PC-3 (cell line): ENCODE results near the gene EHD4. TPM values are rescaled to one million over a fixed set of nuclear protein-coding genes. Genes with fewer than 3 reads are reported as not detected.

Source experiments
- ATAC-seq: fragments of 200-7000 bp; cut with Tn5 transposase; 2 replicates; pipeline ENCODE4 v1.9.1; 2020; ENCODE audit warnings: mild to moderate bottlenecking, moderate library complexity
- BruUV-seq: library from RNA; stranded (reverse); fragments of 400-500 nt; replicated peaks from 2 replicates; lab custom pipeline; 2021; lab: Mats Ljungman, UMichigan
- CTCF ChIA-PET: fragments of 300-600 bp; sonication (Branson Sonifier 250); formaldehyde crosslinking; loops from one replicate; lab custom pipeline; 2022; ENCODE audit warnings: antibody characterized with exemption; lab: Charles Lee
- POLR2A ChIA-PET: fragments of 300-600 bp; sonication (Branson Sonifier 250); formaldehyde crosslinking; loops from one replicate; lab custom pipeline; 2022; ENCODE audit warnings: antibody characterized with exemption; ENCODE audit not compliant: unreplicated experiment; lab: Charles Lee
- DNase-seq: peaks from one replicate; pipeline ENCODE4 v3.0.0-alpha.2; 2015
- H2AFZ ChIP-seq: fragments of 300-600 bp; sonication (generic); 2 replicates; pipeline ENCODE4 v1.6.0; 2016; ENCODE audit warnings: antibody characterized with exemption, low read length
- H3F3A ChIP-seq: fragments of 300-600 bp; sonication (generic); one replicate; pipeline ENCODE4 v1.6.0; 2017; ENCODE audit warnings: antibody characterized with exemption, low read length, control low read depth, mild to moderate bottlenecking; ENCODE audit not compliant: unreplicated experiment
- H3K27ac ChIP-seq: fragments of 300-600 bp; sonication (generic); 2 replicates; pipeline ENCODE4 v1.5.1; 2016; ENCODE audit warnings: mild to moderate bottlenecking, low read length
- H3K27me3 ChIP-seq: fragments of 300-600 bp; sonication (generic); 2 replicates; pipeline ENCODE4 v1.6.1; 2016; ENCODE audit warnings: low read length, mixed read lengths
- H3K36me3 ChIP-seq: fragments of 300-600 bp; sonication (generic); 2 replicates; pipeline ENCODE4 v1.6.1; 2016; ENCODE audit warnings: low read depth, mixed run types, low read length, mixed read lengths
- H3K4me1 ChIP-seq: fragments of 300-600 bp; sonication (generic); 2 replicates; pipeline ENCODE4 v1.5.1; 2016; ENCODE audit warnings: low read length; ENCODE audit not compliant: insufficient read depth
- H3K4me2 ChIP-seq: fragments of 300-600 bp; sonication (generic); 2 replicates; pipeline ENCODE4 v1.6.0; 2016; ENCODE audit warnings: low read length
- H3K4me3 ChIP-seq: fragments of 300-600 bp; sonication (generic); 2 replicates; pipeline ENCODE4 v1.5.1; 2016; ENCODE audit warnings: mild to moderate bottlenecking, low read length, mixed read lengths
- H3K79me2 ChIP-seq: fragments of 300-600 bp; sonication (generic); 2 replicates; pipeline ENCODE4 v1.6.1; 2017; ENCODE audit warnings: low read length, mixed read lengths
- H3K9ac ChIP-seq: fragments of 300-600 bp; sonication (generic); 2 replicates; pipeline ENCODE4 v1.6.0; 2016; ENCODE audit warnings: mild to moderate bottlenecking, low read length
- H3K9me2 ChIP-seq: fragments of 300-600 bp; sonication (generic); replicated peaks from 2 replicates; pipeline ENCODE4 v1.6.1; 2016; ENCODE audit warnings: mixed run types, low read length, mixed read lengths
- H3K9me3 ChIP-seq: fragments of 300-600 bp; sonication (generic); 2 replicates; pipeline ENCODE4 v1.6.1; 2016; ENCODE audit warnings: low read length, mixed read lengths
- H4K20me1 ChIP-seq: fragments of 300-600 bp; sonication (generic); 2 replicates; pipeline ENCODE4 v1.6.1; 2016; ENCODE audit warnings: low read length, mixed read lengths
- CTCF ChIP-seq: fragments of 300-600 bp; sonication (generic); conservative IDR thresholded peaks from 2 replicates; pipeline ENCODE4 v1.5.1; 2017; ENCODE audit warnings: antibody characterized with exemption, low read depth, mild to moderate bottlenecking, low read length
- EZH2 ChIP-seq: fragments of 300-600 bp; sonication (generic); IDR thresholded peaks from one replicate; pipeline ENCODE4 v1.6.1; 2017; ENCODE audit warnings: antibody characterized with exemption, mild to moderate bottlenecking, low read length; ENCODE audit not compliant: unreplicated experiment
- EZH2phosphoT487 ChIP-seq: fragments of 300-600 bp; sonication (generic); IDR thresholded peaks from 2 replicates; pipeline ENCODE4 v1.6.1; 2018; ENCODE audit warnings: mild to moderate bottlenecking, antibody characterized with exemption, low read length, borderline replicate concordance
- intact Hi-C: fragments of 100-400 bp; cut with micrococcal nuclease; formaldehyde crosslinking; loops from 2 replicates; pipeline ENCODE4 v1.9.0; 2023
- total RNA-seq: library from RNA; depleted of rRNA; stranded (reverse); fragments of >200 nt; gene quantifications from 2 replicates; pipeline ENCODE4 v1.2.3, GENCODE V29; 2014

The EHD4 gene
- total RNA-seq, 1 experiment from 2014 or later = 57.8 TPM

DNA sequence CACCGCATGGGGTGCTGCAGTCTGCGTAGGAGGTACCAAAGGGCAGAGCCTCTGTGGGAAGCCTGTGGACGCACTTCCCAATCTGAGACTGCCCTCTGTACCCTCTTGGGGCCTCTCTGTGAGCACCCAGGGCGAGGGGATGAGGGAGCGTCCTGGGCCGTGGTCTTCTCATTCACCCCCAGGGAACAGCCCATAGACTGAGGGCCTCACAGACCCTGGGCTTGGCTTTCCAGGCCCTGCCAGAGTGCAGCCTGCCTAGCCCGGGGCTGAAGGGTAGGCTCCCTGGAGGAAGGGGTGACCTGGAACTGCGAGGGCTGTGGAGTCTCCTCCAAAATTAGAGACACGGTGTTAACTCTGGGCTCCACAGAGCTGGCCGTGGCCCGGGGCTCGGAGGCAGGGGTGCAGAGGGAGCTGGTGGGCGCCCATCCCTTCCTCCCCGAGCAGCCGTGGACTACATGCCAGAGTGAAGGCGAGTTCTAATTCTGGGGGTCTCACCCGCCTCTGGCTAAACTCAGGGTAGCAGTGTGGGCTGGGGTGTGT, 78.0 kb downstream of the EHD4 start:
- H3K4me3 ChIP-seq = peak overlapping the region; percentile 53; the same call in 1 of the 2 replicates

DNA sequence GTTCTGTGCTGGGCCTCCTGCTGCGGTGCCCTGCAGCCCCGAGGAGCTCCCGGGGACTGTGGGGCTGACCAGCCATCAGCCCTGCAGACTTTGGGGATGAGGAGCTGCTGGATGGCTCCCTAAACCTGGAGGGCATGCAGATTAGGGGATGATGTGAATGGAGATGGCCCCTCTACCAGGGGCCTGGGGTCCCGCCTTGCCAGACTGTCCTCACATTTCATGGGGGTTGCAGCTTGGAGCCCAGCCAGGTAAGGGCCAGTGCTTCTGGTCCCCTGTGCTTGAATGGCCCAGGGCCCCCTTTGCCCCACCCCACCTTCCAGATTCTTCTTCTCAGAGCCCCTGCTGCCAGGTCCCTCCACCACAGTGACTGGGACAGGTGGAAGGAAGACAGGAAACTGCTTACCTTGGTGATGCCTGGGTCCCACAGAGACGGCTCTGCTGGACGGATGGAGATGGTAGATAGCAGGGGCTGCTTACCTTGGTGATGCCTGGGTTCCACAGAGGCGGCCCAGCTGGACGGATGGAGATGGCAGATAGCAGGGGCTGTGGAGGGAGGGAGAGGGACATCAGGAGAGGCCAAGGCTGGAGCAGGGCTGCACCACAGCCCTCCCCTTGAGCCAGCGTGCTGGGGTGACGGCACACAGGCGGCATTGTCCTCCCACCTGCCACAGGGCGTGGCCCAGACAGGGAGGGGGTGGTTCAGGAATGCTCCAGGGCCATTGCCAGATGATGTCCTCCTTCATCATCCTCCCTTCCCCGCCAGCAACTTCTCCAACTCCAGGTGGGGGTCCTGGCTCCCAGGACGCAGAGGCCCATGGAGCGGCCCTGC, 78.7 kb downstream of the EHD4 start, which contains the start of gene SPTBN5:
TSS of gene SPTBN5 (minus strand) at position 632 of the 829 bp plus-strand sequence. CDS start at position 76, 556 bp downstream.
- ChIA-PET POLR2A (no interaction called here), CTCF (no interaction called here)
- no peaks in the 10 kb centered on the region for H3K9me2 ChIP-seq
- peak within 1 kb of the TSS; percentile 53 for H3K4me3 ChIP-seq
- H3K27me3 ChIP-seq = no peaks in the 10 kb centered on the region
- BruUV-seq = no TSS peak
- H3K4me2 ChIP-seq = peak within 1 kb of the TSS; percentile 76
- intact Hi-C loops = loop anchor here (2.0 kb wide), 1 partner anchor 65 kb away; the partner anchor contains the start of gene JMJD7
- H3K4me1 ChIP-seq = peaks cover 20% of the 10 kb centered on the region
- no peak for DNase-seq
- ATAC-seq = no peak
- H3K27ac ChIP-seq = peak within 1 kb of the TSS; percentile 86
- no peaks in the 10 kb centered on the region for H4K20me1 ChIP-seq
- TF ChIP-seq EZH2 = no peak
- TF ChIP-seq CTCF = no peak
- no peak for TF ChIP-seq EZH2phosphoT487
- peak within 1 kb of the TSS; percentile 66 for H3K9ac ChIP-seq
- no peaks in the 10 kb centered on the region for H3K9me3 ChIP-seq
- no peaks in the 10 kb centered on the region; the same call in 1 of the 2 replicates for H3K36me3 ChIP-seq
- no peaks in the 10 kb centered on the region for H3K79me2 ChIP-seq
- H2AFZ ChIP-seq = peak within 1 kb of the TSS; percentile 34; the same call in 1 of the 2 replicates
- no peaks in the 10 kb centered on the region for H3F3A ChIP-seq

More for the DNA sequence above, 78.0 kb downstream of the EHD4 start:
- no TSS peak for BruUV-seq
- peaks cover 20% of the 10 kb centered on the region for H3K4me1 ChIP-seq
- no peak for TF ChIP-seq EZH2
- no peak for TF ChIP-seq EZH2phosphoT487
- no peak for TF ChIP-seq CTCF
- no peaks in the 10 kb centered on the region for H3F3A ChIP-seq
- ATAC-seq (no peak; the same call in 1 of the 2 replicates), DNase-seq (no peak)
- intact Hi-C loops = loop anchor here (2.0 kb wide), 1 partner anchor 66 kb away; the partner anchor contains the start of gene JMJD7
- peak overlapping the region; percentile 76 for H3K4me2 ChIP-seq
- H3K27me3 ChIP-seq = no peaks in the 10 kb centered on the region
- peak overlapping the region; percentile 66 for H3K9ac ChIP-seq
- H3K9me2 ChIP-seq = no peaks in the 10 kb centered on the region
- H2AFZ ChIP-seq = peak overlapping the region; percentile 34; the same call in 1 of the 2 replicates
- H3K79me2 ChIP-seq = no peaks in the 10 kb centered on the region
- ChIA-PET CTCF (interaction anchor here (1.5 kb wide), 1 partner anchor 78 kb away, joined by 5 read pairs; the partner anchor contains the start of gene EHD4), POLR2A (no interaction called here)
- no peaks in the 10 kb centered on the region for H4K20me1 ChIP-seq
- H3K36me3 ChIP-seq = peaks cover 4% of the 10 kb centered on the region
- peak overlapping the region; percentile 86 for H3K27ac ChIP-seq
- H3K9me3 ChIP-seq = no peaks in the 10 kb centered on the region
